Endothelial cell of umbilical vein (primary cell): ENCODE measurements around the gene SYCE1. TPM values are rescaled to one million over a fixed set of nuclear protein-coding genes. Genes with fewer than 3 reads are reported as not detected.

Source experiments
- BruUV-seq: library from RNA; stranded (reverse); fragments of 400-500 nt; replicated peaks from 2 replicates; lab custom pipeline; 2021; lab: Mats Ljungman, UMichigan
- CTCF ChIA-PET: fragments of 300-600, 350-600 bp; sonication (Branson Sonifier 250); formaldehyde crosslinking; loops from one replicate; lab custom pipeline; 2021; ENCODE audit warnings: antibody characterized with exemption, inconsistent platforms; lab: Charles Lee
- POLR2A ChIA-PET: fragments of 300-600, 350-600 bp; sonication (Branson Sonifier 250); formaldehyde crosslinking; loops from one replicate; lab custom pipeline; 2021; ENCODE audit warnings: antibody characterized with exemption, inconsistent platforms; lab: Charles Lee
- DNase-seq: peaks from one replicate; pipeline ENCODE4 v3.0.0-alpha.2; 2011; ENCODE audit warnings: low read depth, low spot score
- FAIRE-seq: peaks from 2 replicates; lab custom pipeline; 2011; peaks lifted over from hg19 to GRCh38; lab: Jason Lieb, UNC
- H2AFZ ChIP-seq: 2 replicates; pipeline ENCODE4 v1.6.0; 2012; ENCODE audit warnings: low read depth, low read length, control low read depth, inconsistent platforms
- H3K27ac ChIP-seq: 2 replicates; pipeline ENCODE4 v1.5.1; 2011; ENCODE audit warnings: low read depth, mild to moderate bottlenecking, control low read depth, low read length, moderate library complexity; ENCODE audit not compliant: insufficient read depth
- H3K27me3 ChIP-seq, 2 experiments: 2 replicates each; pipeline versions ENCODE4 v1.6.0 to v1.6.1; 2011; ENCODE audit warnings: low read length in 2 of 2, mixed read lengths in 1 of 2; ENCODE audit not compliant: control insufficient read depth in 2 of 2, insufficient read depth in 2 of 2
- H3K36me3 ChIP-seq, 2 experiments: 2 replicates in 1 of 2; 3 replicates in 1 of 2; pipeline ENCODE4 v1.5.1; 2011; ENCODE audit warnings: low read length in 2 of 2, mild to moderate bottlenecking in 1 of 2, moderate library complexity in 1 of 2; ENCODE audit not compliant: control insufficient read depth in 2 of 2, insufficient read depth in 2 of 2; ENCODE audit errors: extremely low read depth in 1 of 2
- H3K4me1 ChIP-seq: 3 replicates; pipeline ENCODE4 v1.5.1; 2011; ENCODE audit warnings: mild to moderate bottlenecking, low read length; ENCODE audit not compliant: control insufficient read depth, insufficient read depth; ENCODE audit errors: extremely low read depth
- H3K4me2 ChIP-seq: 2 replicates; pipeline ENCODE4 v1.6.1; 2011; ENCODE audit warnings: low read length, control low read depth, mixed read lengths; ENCODE audit not compliant: insufficient read depth
- H3K4me3 ChIP-seq, 3 experiments: fragments of 200-600 bp in 1 of 3; sonication (generic), shearing (Covaris generic) in 1 of 3; replicated peaks in 1 of 3; 2 replicates each; pipeline ENCODE4 v1.5.1; 2011 to 2016; ENCODE audit warnings: control low read depth in 3 of 3, low read length in 3 of 3, mild to moderate bottlenecking in 2 of 3, inconsistent platforms in 1 of 3, low read depth in 1 of 3, moderate library complexity in 1 of 3; ENCODE audit not compliant: insufficient read depth in 1 of 3
- H3K79me2 ChIP-seq: 2 replicates; pipeline ENCODE4 v1.6.0; 2012; ENCODE audit warnings: low read length, inconsistent platforms; ENCODE audit not compliant: control insufficient read depth, insufficient read depth
- H3K9ac ChIP-seq: replicated peaks from 2 replicates; pipeline ENCODE3; 2011; ENCODE audit warnings: low read length, control low read depth; ENCODE audit not compliant: insufficient read depth; ENCODE audit errors: extremely low read depth
- H3K9me1 ChIP-seq: replicated peaks from 3 replicates; pipeline ENCODE4 v1.6.0; 2011; ENCODE audit warnings: mild to moderate bottlenecking, low read length; ENCODE audit not compliant: control insufficient read depth, insufficient read depth; ENCODE audit errors: extremely low read depth
- H3K9me3 ChIP-seq: replicated peaks from 2 replicates; pipeline ENCODE4 v1.5.1; 2012; ENCODE audit warnings: low read length, inconsistent platforms; ENCODE audit not compliant: control insufficient read depth, insufficient read depth
- H4K20me1 ChIP-seq: replicated peaks from 2 replicates; pipeline ENCODE3; 2011; ENCODE audit warnings: mild to moderate bottlenecking, low read length; ENCODE audit not compliant: control insufficient read depth, insufficient read depth; ENCODE audit errors: extremely low read depth
- EZH2 ChIP-seq: IDR thresholded peaks from 2 replicates; pipeline ENCODE4 v1.6.1; 2012; ENCODE audit warnings: borderline replicate concordance, low read depth, mild to moderate bottlenecking, moderate library complexity, low read length, inconsistent platforms; ENCODE audit not compliant: severe bottlenecking
- FOS ChIP-seq: IDR thresholded peaks from 2 replicates; pipeline ENCODE4 v1.6.1; 2011; ENCODE audit warnings: mild to moderate bottlenecking, low read length, moderate library complexity, borderline replicate concordance; ENCODE audit not compliant: insufficient read depth
- GATA2 ChIP-seq: IDR thresholded peaks from 2 replicates; pipeline ENCODE4 v1.7.0; 2011; ENCODE audit warnings: low read depth, mild to moderate bottlenecking, moderate library complexity, mixed read lengths, low read length; ENCODE audit not compliant: insufficient read length, insufficient read depth
- JUN ChIP-seq: IDR thresholded peaks from 2 replicates; pipeline ENCODE4 v1.6.1; 2011; ENCODE audit warnings: borderline replicate concordance, low read depth; ENCODE audit not compliant: insufficient read length, insufficient read depth
- MAX ChIP-seq: IDR thresholded peaks from 2 replicates; pipeline ENCODE4 v1.6.1; 2011; ENCODE audit not compliant: insufficient read depth, insufficient read length
- MYC ChIP-seq: IDR thresholded peaks from one replicate; pipeline ENCODE4 v1.6.1; 2011; ENCODE audit warnings: mild to moderate bottlenecking, low read depth, low read length
- POLR2A ChIP-seq: IDR thresholded peaks from 2 replicates; pipeline ENCODE4 v1.6.1; 2012; ENCODE audit warnings: low read depth, mild to moderate bottlenecking, control low read depth, low read length
- POLR2AphosphoS5 ChIP-seq: IDR thresholded peaks from 2 replicates; pipeline ENCODE4 v1.6.1; 2012; ENCODE audit warnings: low read depth, mild to moderate bottlenecking, control low read depth, low read length, moderate library complexity; ENCODE audit not compliant: insufficient read depth
- dilution Hi-C: fragments of 300-500 bp; cut with MboI; formaldehyde crosslinking; loops from one replicate; pipeline ENCODE4 v1.15.0; 2019; ENCODE audit warnings: low sequenced_read_pairs; ENCODE audit not compliant: extremely low pct_ligation_motif_present
- intact Hi-C: fragments of 100-400 bp; cut with micrococcal nuclease; formaldehyde crosslinking; loops from one replicate; pipeline ENCODE4 v1.10.0; 2022
- polyA plus RNA-seq, 4 experiments: library from polyadenylated mRNA; depleted of rRNA in 3 of 4; stranded (reverse) in 3 of 4; unstranded in 1 of 4; fragments of >200 nt; gene quantifications; 2 replicates each; pipeline versions ENCODE4 v1.2.1 to v1.2.3, GENCODE V29; 2011 to 2012; ENCODE audit warnings: missing spikeins in 1 of 4
- total RNA-seq: library from RNA; stranded (reverse); gene quantifications from 2 replicates; pipeline ENCODE4 v1.2.3, GENCODE V29; 2021
- TF ChIP-seq, protein P1 (sequence below), 2 donors: IDR thresholded peaks; 1 replicate in 1 of 2; 2 replicates in 1 of 2; pipeline ENCODE4 v1.5.1; 2011; ENCODE audit warnings: low read length in 2 of 2, mild to moderate bottlenecking in 2 of 2, moderate library complexity in 2 of 2, control low read depth in 1 of 2, inconsistent platforms in 1 of 2, low read depth in 1 of 2; ENCODE audit not compliant: insufficient read depth in 1 of 2; ENCODE audit errors: extremely low read depth in 1 of 2

SYCE1 gene
- total and polyA plus RNA-seq, 2 donors (not counting 3 experiments of a cell fraction or from before 2014, with no cell fraction given), result not detected

DNA sequence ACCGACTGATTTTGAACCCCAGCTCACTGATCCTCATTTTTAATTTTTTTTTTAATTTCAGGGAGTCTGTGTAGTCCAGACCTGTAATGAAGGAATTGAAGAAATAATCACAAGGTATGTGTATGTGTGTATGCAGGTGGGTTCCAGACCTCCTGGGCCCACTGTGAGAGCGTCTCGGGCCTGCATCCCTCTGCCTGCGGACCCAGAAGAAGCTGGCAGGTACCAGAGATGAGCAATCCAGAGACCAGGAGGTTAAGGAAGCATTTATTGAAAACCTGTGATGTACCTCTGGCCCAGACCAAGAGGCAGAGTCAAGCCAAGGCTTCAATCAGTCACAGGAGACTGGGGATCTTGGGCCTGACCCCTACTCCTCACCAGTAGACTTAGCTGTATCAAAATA, 10.8 kb downstream of the SYCE1 start:
- Histone ChIP-seq H3K4me1 (no peaks in the 10 kb centered on the region), H2AFZ (no peak overlapping the region), H3K9me1 (no peaks in the 10 kb centered on the region), H4K20me1 (no peaks in the 10 kb centered on the region), H3K36me3 (no peaks in the 10 kb centered on the region), H3K27me3 (no peaks in the 10 kb centered on the region), H3K4me2 (no peak overlapping the region), H3K9ac (no peak overlapping the region), H3K27ac (no peak overlapping the region), H3K79me2 (no peaks in the 10 kb centered on the region), H3K9me3 (peaks cover 5% of the 10 kb centered on the region), H3K4me3 (no peak overlapping the region)
- BruUV-seq, result no TSS peak
- intact Hi-C loops (no loop called here), dilution Hi-C loops (no loop called here)
- ChIA-PET POLR2A (no interaction called here), CTCF (no interaction called here)
- DNase-seq (no peak), FAIRE-seq (no peak)
- no peak for TF ChIP-seq POLR2AphosphoS5
- no peak for TF ChIP-seq EZH2
- no peak for TF ChIP-seq MAX
- TF ChIP-seq GATA2, result no peak
- TF ChIP-seq JUN, result no peak
- TF ChIP-seq, protein P1, sequence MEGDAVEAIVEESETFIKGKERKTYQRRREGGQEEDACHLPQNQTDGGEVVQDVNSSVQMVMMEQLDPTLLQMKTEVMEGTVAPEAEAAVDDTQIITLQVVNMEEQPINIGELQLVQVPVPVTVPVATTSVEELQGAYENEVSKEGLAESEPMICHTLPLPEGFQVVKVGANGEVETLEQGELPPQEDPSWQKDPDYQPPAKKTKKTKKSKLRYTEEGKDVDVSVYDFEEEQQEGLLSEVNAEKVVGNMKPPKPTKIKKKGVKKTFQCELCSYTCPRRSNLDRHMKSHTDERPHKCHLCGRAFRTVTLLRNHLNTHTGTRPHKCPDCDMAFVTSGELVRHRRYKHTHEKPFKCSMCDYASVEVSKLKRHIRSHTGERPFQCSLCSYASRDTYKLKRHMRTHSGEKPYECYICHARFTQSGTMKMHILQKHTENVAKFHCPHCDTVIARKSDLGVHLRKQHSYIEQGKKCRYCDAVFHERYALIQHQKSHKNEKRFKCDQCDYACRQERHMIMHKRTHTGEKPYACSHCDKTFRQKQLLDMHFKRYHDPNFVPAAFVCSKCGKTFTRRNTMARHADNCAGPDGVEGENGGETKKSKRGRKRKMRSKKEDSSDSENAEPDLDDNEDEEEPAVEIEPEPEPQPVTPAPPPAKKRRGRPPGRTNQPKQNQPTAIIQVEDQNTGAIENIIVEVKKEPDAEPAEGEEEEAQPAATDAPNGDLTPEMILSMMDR (IDR thresholded peaks at IDR 0.05; ENCODE audit: extremely low read depth in 1 of 2, insufficient read depth in 1 of 2, low read depth in 1 of 2, low read length in 2 of 2), result no peak
- no peak for TF ChIP-seq FOS
- no peak for TF ChIP-seq MYC
- no peak for TF ChIP-seq POLR2A
